IMR-90 (cell line): ENCODE measurements around the gene ITPRID1.
"Not testable (repeated sequence)": the region's sequence is repeated elsewhere in the genome, so short reads cannot be mapped to it uniquely, and the experiment has no call there.

Experiments
- BHLHE40 ChIP-seq: fragments of 150-350 bp; IDR thresholded peaks from 2 replicates; pipeline ENCODE4 v1.6.1; 2016; ENCODE audit warnings: mild to moderate bottlenecking, low read depth, low read length
- CEBPB ChIP-seq: IDR thresholded peaks from 2 replicates; pipeline ENCODE4 v1.6.1; 2012; ENCODE audit warnings: low read depth, low read length, improper control_type of control experiment
- MAFK ChIP-seq: IDR thresholded peaks from 2 replicates; pipeline ENCODE4 v1.6.1; 2012; ENCODE audit warnings: low read depth, low read length, improper control_type of control experiment
- MXI1 ChIP-seq: IDR thresholded peaks from 2 replicates; pipeline ENCODE4 v1.6.1; 2012; ENCODE audit warnings: low read depth, mild to moderate bottlenecking, low read length, moderate library complexity, borderline replicate concordance
- POLR2A ChIP-seq: IDR thresholded peaks from 2 replicates; pipeline ENCODE4 v1.6.1; 2012; ENCODE audit warnings: mild to moderate bottlenecking, low read depth, low read length
- RAD21 ChIP-seq: IDR thresholded peaks from 2 replicates; pipeline ENCODE4 v1.6.1; 2012; ENCODE audit warnings: low read length, improper control_type of control experiment
- RFX5 ChIP-seq: IDR thresholded peaks from 2 replicates; pipeline ENCODE4 v1.8.0; 2012; ENCODE audit warnings: low read depth, mild to moderate bottlenecking, low read length, moderate library complexity
- USF2 ChIP-seq: fragments of 150-350 bp; IDR thresholded peaks from 2 replicates; pipeline ENCODE4 v1.6.1; 2017; ENCODE audit warnings: mild to moderate bottlenecking, antibody characterized with exemption, low read length, low read depth
- TF ChIP-seq, protein P1 (sequence below): conservative IDR thresholded peaks from 2 replicates; pipeline ENCODE4 v1.5.1; 2012; ENCODE audit warnings: mild to moderate bottlenecking, low read depth, low read length, improper control_type of control experiment

DNA sequence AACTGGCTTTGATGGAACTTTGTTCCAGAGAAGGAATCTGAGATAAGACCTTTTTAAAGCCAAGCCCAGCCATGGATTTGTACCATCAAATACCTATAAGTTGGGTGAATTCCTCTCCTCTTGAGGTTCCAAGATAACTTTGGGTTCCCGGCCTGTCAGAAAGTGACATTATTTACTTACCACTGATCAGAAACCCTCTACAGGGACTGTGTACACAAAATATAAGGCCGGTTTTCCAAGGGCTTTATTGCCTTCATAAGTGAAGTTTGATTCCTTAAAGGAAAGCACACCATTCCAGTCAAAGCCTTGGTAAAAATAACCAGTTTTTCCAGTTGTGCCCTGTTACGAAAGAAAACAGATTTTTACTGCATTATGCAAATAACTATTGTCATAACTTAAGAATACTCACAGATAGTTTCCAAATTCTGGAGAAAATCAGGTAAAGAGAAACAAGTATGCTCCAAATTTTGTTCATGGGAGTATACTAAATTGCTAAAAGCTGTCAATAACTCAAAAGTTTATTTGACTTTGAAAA is 26.8 kb downstream of the ITPRID1 start:
- TF ChIP-seq, protein P1, sequence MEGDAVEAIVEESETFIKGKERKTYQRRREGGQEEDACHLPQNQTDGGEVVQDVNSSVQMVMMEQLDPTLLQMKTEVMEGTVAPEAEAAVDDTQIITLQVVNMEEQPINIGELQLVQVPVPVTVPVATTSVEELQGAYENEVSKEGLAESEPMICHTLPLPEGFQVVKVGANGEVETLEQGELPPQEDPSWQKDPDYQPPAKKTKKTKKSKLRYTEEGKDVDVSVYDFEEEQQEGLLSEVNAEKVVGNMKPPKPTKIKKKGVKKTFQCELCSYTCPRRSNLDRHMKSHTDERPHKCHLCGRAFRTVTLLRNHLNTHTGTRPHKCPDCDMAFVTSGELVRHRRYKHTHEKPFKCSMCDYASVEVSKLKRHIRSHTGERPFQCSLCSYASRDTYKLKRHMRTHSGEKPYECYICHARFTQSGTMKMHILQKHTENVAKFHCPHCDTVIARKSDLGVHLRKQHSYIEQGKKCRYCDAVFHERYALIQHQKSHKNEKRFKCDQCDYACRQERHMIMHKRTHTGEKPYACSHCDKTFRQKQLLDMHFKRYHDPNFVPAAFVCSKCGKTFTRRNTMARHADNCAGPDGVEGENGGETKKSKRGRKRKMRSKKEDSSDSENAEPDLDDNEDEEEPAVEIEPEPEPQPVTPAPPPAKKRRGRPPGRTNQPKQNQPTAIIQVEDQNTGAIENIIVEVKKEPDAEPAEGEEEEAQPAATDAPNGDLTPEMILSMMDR = not testable (repeated sequence)
- not testable (repeated sequence) for TF ChIP-seq RFX5, RAD21, CEBPB, POLR2A, MAFK, MXI1, BHLHE40, USF2
